A172 (cell line): ENCODE data around the gene MST1R. TPM values are rescaled to one million over a fixed set of nuclear protein-coding genes. Genes with fewer than 3 reads are reported as not detected.

Source experiments
- DNase-seq: peaks from one replicate; pipeline ENCODE4 v3.0.0-alpha.2; 2015; ENCODE audit warnings: low spot score
- total RNA-seq: library from RNA; depleted of rRNA; stranded (reverse); fragments of >200 nt; shearing (Covaris generic); gene quantifications from 2 replicates; pipeline ENCODE4 v1.2.3, GENCODE V29; 2014; rRNA removed

Gene MST1R
- total RNA-seq, 1 experiment from 2014 or later = 1.9 TPM

GRCh38 chr3:49840388-49840787, 63.3 kb downstream of the MST1R start:
- DNase-seq = no peak

- DNase-seq = peak; percentile 67
These were observed 64.4 kb downstream of the MST1R start for GRCh38 chr3:49839193-49839809.

Other genes starting within 250 kb of the MST1R start
- gene APEH, start 229.5 kb downstream of the MST1R start, total RNA-seq = 120 and 144 TPM in 2 replicates
- 0.72 and 2.0 TPM in 2 replicates for gene MST1, start 214.4 kb downstream of the MST1R start, total RNA-seq
- 17.3 and 55.0 TPM in 2 replicates for gene RNF123, start 214.3 kb downstream of the MST1R start, total RNA-seq
- 0.41 and 1.0 TPM in 2 replicates for gene AMIGO3, start 184.2 kb downstream of the MST1R start, total RNA-seq
- gene GMPPB, start 179.9 kb downstream of the MST1R start, total RNA-seq = 25.6 and 27.3 TPM in 2 replicates
- gene IP6K1, start 117.3 kb downstream of the MST1R start, total RNA-seq = 26.6 and 31.0 TPM in 2 replicates
- gene CDHR4, start 104.0 kb downstream of the MST1R start, total RNA-seq = not detected in 2 replicates
- gene INKA1, start 100.6 kb downstream of the MST1R start, total RNA-seq = 2.8 and 6.4 TPM in 2 replicates
- gene UBA7, start 89.9 kb downstream of the MST1R start, total RNA-seq = 13.1 and 19.7 TPM in 2 replicates
- 12.8 and 16.1 TPM in 2 replicates for gene TRAIP, start 47.3 kb downstream of the MST1R start, total RNA-seq
- gene CAMKV, start 34.0 kb downstream of the MST1R start, total RNA-seq = not detected in 2 replicates
- gene MON1A, start 25.9 kb upstream of the MST1R start, total RNA-seq = 11.0 and 12.0 TPM in 2 replicates
- gene RBM6, start 36.3 kb upstream of the MST1R start, total RNA-seq = 31.8 and 36.6 TPM in 2 replicates
- 53.7 and 79.1 TPM in 2 replicates for gene RBM5, start 185.0 kb upstream of the MST1R start, total RNA-seq